ENCODE data around the gene PIK3CG. TPM values are rescaled to one million over a fixed set of nuclear protein-coding genes. Genes with fewer than 3 reads are reported as not detected.

PIK3CG gene
- total RNA-seq, 1 donor from 2014 or later: not detected

DNA sequence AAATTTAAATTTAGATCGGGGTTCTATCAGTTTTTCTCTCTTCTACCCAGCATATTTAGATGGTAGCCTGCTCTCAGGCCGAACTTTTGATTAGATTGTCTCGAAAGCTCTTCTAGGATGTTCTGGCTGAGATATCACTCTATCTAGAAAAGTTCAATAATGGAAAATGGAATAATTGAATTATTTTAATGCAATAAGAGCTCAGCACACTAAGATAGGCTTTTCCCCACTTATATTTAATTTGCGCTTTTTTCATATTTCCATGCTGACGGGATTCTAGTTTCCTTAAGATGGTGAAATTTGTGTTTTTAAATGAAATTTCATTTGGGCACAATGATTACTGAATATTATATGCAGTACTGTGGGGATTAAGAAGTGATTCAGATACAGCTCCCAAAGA is 73.7 kb downstream of the PIK3CG start:
- FAIRE-seq (no peak), DNase-seq (ENCODE audit: low read depth) (no peak)
- Histone ChIP-seq H3K27me3 (ENCODE audit: control insufficient read depth, insufficient read depth, low read length) (no peaks in the 10 kb centered on the region), H3K36me3 (ENCODE audit: control insufficient read depth, insufficient read depth, low read length) (no peaks in the 10 kb centered on the region), H3K4me3 (ENCODE audit: low read depth, low read length) (no peak overlapping the region)
- TF ChIP-seq, protein P1, sequence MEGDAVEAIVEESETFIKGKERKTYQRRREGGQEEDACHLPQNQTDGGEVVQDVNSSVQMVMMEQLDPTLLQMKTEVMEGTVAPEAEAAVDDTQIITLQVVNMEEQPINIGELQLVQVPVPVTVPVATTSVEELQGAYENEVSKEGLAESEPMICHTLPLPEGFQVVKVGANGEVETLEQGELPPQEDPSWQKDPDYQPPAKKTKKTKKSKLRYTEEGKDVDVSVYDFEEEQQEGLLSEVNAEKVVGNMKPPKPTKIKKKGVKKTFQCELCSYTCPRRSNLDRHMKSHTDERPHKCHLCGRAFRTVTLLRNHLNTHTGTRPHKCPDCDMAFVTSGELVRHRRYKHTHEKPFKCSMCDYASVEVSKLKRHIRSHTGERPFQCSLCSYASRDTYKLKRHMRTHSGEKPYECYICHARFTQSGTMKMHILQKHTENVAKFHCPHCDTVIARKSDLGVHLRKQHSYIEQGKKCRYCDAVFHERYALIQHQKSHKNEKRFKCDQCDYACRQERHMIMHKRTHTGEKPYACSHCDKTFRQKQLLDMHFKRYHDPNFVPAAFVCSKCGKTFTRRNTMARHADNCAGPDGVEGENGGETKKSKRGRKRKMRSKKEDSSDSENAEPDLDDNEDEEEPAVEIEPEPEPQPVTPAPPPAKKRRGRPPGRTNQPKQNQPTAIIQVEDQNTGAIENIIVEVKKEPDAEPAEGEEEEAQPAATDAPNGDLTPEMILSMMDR (IDR thresholded peaks at IDR 0.05; ENCODE audit: insufficient read depth, low read length, severe bottlenecking): no peak

DNA sequence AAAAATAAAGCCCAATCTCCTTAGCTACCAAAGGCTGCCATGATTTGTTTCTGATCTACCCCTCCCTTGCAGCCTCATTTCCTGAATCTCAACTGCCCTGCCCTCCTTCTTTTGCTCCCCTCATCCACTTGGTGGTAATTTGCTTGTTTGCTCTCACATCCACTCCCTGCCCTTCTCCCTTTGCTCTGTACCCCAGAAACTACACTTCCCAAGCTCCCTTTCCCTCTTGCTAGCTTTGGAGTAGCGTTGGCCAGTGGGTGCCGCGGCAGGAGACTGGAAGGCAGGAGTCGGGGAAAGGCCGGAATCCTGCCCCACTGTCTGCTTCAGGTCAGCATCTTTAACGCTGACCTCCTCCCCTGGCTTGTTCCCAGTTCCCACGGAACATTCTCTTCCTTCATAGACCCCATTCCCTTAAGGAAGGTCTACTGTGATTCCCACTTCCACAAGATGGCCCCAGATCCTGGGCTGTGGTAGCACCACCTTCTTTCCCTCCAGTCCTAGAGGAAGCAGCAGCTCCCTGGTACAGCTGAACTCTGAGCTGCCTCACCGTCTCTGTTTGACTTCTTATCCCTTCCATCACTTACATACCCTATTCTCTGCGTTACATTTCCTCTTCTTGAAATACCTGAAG is 79.1 kb downstream of the PIK3CG start:
- no peak overlapping the region for H3K4me3 ChIP-seq (ENCODE audit: low read depth, low read length)
- TF ChIP-seq, protein P1 (IDR thresholded peaks at IDR 0.05; ENCODE audit: insufficient read depth, low read length, severe bottlenecking): no peak
- H3K36me3 ChIP-seq (ENCODE audit: control insufficient read depth, insufficient read depth, low read length): no peaks in the 10 kb centered on the region
- no peak for FAIRE-seq
- H3K27me3 ChIP-seq (ENCODE audit: control insufficient read depth, insufficient read depth, low read length): no peaks in the 10 kb centered on the region
- DNase-seq (ENCODE audit: low read depth): no peak

DNA sequence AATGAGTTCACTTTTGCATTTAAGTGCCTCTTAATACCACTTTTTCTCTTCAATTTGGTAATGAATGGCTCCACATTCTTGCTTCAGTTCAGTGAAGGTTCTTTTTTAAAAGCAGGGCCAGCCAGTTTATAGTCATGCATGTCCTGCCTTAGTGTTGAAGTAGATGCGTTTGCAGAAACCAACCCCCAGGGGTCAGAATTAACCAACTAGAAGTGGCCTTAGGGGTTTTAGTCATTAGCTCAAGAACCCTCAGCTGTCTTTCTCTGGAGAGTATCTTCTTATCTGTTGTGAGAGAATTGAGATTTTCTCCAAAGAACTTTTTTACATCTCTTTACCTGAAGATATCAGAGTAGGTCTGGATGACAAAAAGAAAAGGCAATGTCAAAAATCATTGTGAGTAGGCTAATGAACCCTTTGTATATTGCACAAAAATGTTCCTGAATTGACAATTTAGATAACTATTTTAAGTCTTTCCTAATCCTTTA is 82.2 kb downstream of the PIK3CG start:
- DNase-seq (ENCODE audit: low read depth) (peak; percentile 73), FAIRE-seq (no peak)
- no peak overlapping the region for H3K4me3 ChIP-seq (ENCODE audit: low read depth, low read length)

GRCh38 chr7:106952001-106952657 is 87.0 kb downstream of the PIK3CG start:
- Histone ChIP-seq H3K4me3 (ENCODE audit: low read depth, low read length) (no peak overlapping the region), H3K27me3 (ENCODE audit: control insufficient read depth, insufficient read depth, low read length) (no peaks in the 10 kb centered on the region), H3K36me3 (ENCODE audit: control insufficient read depth, insufficient read depth, low read length) (no peaks in the 10 kb centered on the region)
- TF ChIP-seq, protein P1 (IDR thresholded peaks at IDR 0.05; ENCODE audit: insufficient read depth, low read length, severe bottlenecking): no peak
- FAIRE-seq (no peak), DNase-seq (ENCODE audit: low read depth) (no peak)

More for the DNA sequence above, 82.2 kb downstream of the PIK3CG start:
- Histone ChIP-seq H3K27me3 (ENCODE audit: control insufficient read depth, insufficient read depth, low read length) (no peaks in the 10 kb centered on the region), H3K36me3 (ENCODE audit: control insufficient read depth, insufficient read depth, low read length) (no peaks in the 10 kb centered on the region)
- TF ChIP-seq, protein P1 (IDR thresholded peaks at IDR 0.05; ENCODE audit: insufficient read depth, low read length, severe bottlenecking): peak; percentile 43

GRCh38 chr7:106952658-106953231 is 87.7 kb downstream of the PIK3CG start:
- DNase-seq (ENCODE audit: low read depth): peak; percentile 22
- FAIRE-seq: no peak
- no peak overlapping the region for H3K4me3 ChIP-seq (ENCODE audit: low read depth, low read length)
- H3K27me3 ChIP-seq (ENCODE audit: control insufficient read depth, insufficient read depth, low read length): no peaks in the 10 kb centered on the region
- TF ChIP-seq, protein P1 (IDR thresholded peaks at IDR 0.05; ENCODE audit: insufficient read depth, low read length, severe bottlenecking): no peak
- H3K36me3 ChIP-seq (ENCODE audit: control insufficient read depth, insufficient read depth, low read length): no peaks in the 10 kb centered on the region
